ENCODE data around the gene APOA1. TPM values are rescaled to one million over a fixed set of nuclear protein-coding genes. Genes with fewer than 3 reads are reported as not detected.
"Not testable (repeated sequence)": the region's sequence is repeated elsewhere in the genome, so short reads cannot be mapped to it uniquely, and the experiment has no call there.

APOA1 gene
- total RNA-seq, 1 donor from 2014 or later, result 9,787 TPM

GRCh38 chr11:116821050-116821918 is 16.1 kb downstream of the APOA1 start:
- DNase-seq (ENCODE audit: low spot score), result peak; percentile 40
- ATAC-seq, result no peak

GRCh38 chr11:116819049-116819448 is 18.4 kb downstream of the APOA1 start:
- ATAC-seq (no peak), DNase-seq (ENCODE audit: low spot score) (no peak)

GRCh38 chr11:116814502-116814901 is 22.9 kb downstream of the APOA1 start:
- DNase-seq (ENCODE audit: low spot score) (no peak), ATAC-seq (no peak)

- ATAC-seq, result peak; percentile 83
- peak; percentile 93 for DNase-seq (ENCODE audit: low spot score)
These were observed 23.5 kb downstream of the APOA1 start for GRCh38 chr11:116813781-116814471.

GRCh38 chr11:116813170-116813569 is 24.3 kb downstream of the APOA1 start:
- ATAC-seq, result no peak
- DNase-seq (ENCODE audit: low spot score), result no peak

GRCh38 chr11:116812109-116812508 is 25.3 kb downstream of the APOA1 start:
- DNase-seq (ENCODE audit: low spot score) (no peak), ATAC-seq (no peak)

- ATAC-seq, result no peak
- no peak for DNase-seq (ENCODE audit: low spot score)
These were observed 26.2 kb downstream of the APOA1 start for GRCh38 chr11:116811194-116811593.

GRCh38 chr11:116808262-116809175 is 28.9 kb downstream of the APOA1 start:
- peak; percentile 96 for DNase-seq (ENCODE audit: low spot score)
- ATAC-seq, result peak; percentile 81

GRCh38 chr11:116807601-116808261 is 29.7 kb downstream of the APOA1 start:
- ATAC-seq (no peak), DNase-seq (ENCODE audit: low spot score) (no peak)

- DNase-seq (ENCODE audit: low spot score) (no peak), ATAC-seq (no peak)
These were observed 33.4 kb downstream of the APOA1 start for GRCh38 chr11:116804001-116804400.

- not testable (repeated sequence) for ATAC-seq; DNase-seq (ENCODE audit: low spot score)
These were observed 35.8 kb downstream of the APOA1 start for GRCh38 chr11:116801662-116802061.

GRCh38 chr11:116800610-116801009 is 36.8 kb downstream of the APOA1 start:
- no peak for DNase-seq (ENCODE audit: low spot score)

GRCh38 chr11:116798368-116798767 is 39.1 kb downstream of the APOA1 start:
- no peak for ATAC-seq
- no peak for DNase-seq (ENCODE audit: low spot score)

More at GRCh38 chr11:116800610-116801009, 36.8 kb downstream of the APOA1 start:
- ATAC-seq, result no peak

GRCh38 chr11:116797816-116798215 is 39.6 kb downstream of the APOA1 start:
- ATAC-seq, result peak; percentile 76
- DNase-seq (ENCODE audit: low spot score), result no peak

- DNase-seq (ENCODE audit: low spot score) (no peak), ATAC-seq (no peak)
These were observed 40.9 kb downstream of the APOA1 start for GRCh38 chr11:116796548-116796947.

GRCh38 chr11:116794851-116795250 is 42.6 kb downstream of the APOA1 start:
- ATAC-seq (no peak), DNase-seq (ENCODE audit: low spot score) (no peak)

- no peak for ATAC-seq
- DNase-seq (ENCODE audit: low spot score), result no peak
These were observed 43.7 kb downstream of the APOA1 start for GRCh38 chr11:116793772-116794097.

GRCh38 chr11:116792869-116793771 is 44.3 kb downstream of the APOA1 start:
- DNase-seq (ENCODE audit: low spot score) (no peak), ATAC-seq (no peak)

- ATAC-seq (peak; percentile 56), DNase-seq (ENCODE audit: low spot score) (peak; percentile 94)
These were observed 45.1 kb downstream of the APOA1 start for GRCh38 chr11:116792144-116792868.

Data from left lobe of liver (tissue), 2 donors.